Lung (tissue), 12 donors: ENCODE measurements around the gene UPK3A. TPM values are rescaled to one million over a fixed set of nuclear protein-coding genes. Genes with fewer than 3 reads are reported as not detected.
A peak's percentile ranks its signal among the peaks of the same experiment; 100 is the strongest.

ENCODE experiments used
- ATAC-seq: fragments of 200-7000 bp; cut with Tn5 transposase; one replicate; pipeline ENCODE4 v1.9.1; 2020; ENCODE audit warnings: moderate number of reproducible peaks; ENCODE audit not compliant: insufficient read depth, low FRiP score
- DNase-seq, 3 donors: peaks; one replicate each; pipeline ENCODE4 v3.0.0-alpha.2; 2013 to 2017
- H3K27ac ChIP-seq, 2 donors: one replicate each; pipeline ENCODE4 v1.5.1; 2013; ENCODE audit warnings: mild to moderate bottlenecking in 2 of 2, moderate library complexity in 2 of 2, control low read depth in 1 of 2, inconsistent platforms in 1 of 2, low read depth in 1 of 2, low read length in 1 of 2
- H3K27me3 ChIP-seq, 3 donors: one replicate each; pipeline ENCODE4 v1.5.1; 2013; ENCODE audit warnings: low read length in 2 of 3; ENCODE audit not compliant: control insufficient read depth in 3 of 3, insufficient read depth in 3 of 3
- H3K36me3 ChIP-seq, 4 donors: one replicate each; pipeline ENCODE4 v1.5.1; 2013; ENCODE audit warnings: low read length in 4 of 4, mild to moderate bottlenecking in 1 of 4, moderate library complexity in 1 of 4; ENCODE audit not compliant: control insufficient read depth in 4 of 4, insufficient read depth in 4 of 4
- H3K4me1 ChIP-seq, 5 donors: one replicate each; pipeline ENCODE4 v1.5.1; 2013; ENCODE audit warnings: low read length in 5 of 5, mild to moderate bottlenecking in 2 of 5, moderate library complexity in 1 of 5; ENCODE audit not compliant: control insufficient read depth in 5 of 5, insufficient read depth in 5 of 5
- H3K4me3 ChIP-seq: one replicate; pipeline ENCODE4 v1.5.1; 2013; ENCODE audit warnings: mild to moderate bottlenecking, control low read depth, moderate library complexity
- H3K9ac ChIP-seq, 2 donors: one replicate each; pipeline ENCODE4 v1.5.1; 2013; ENCODE audit warnings: low read length in 2 of 2, control low read depth in 1 of 2; ENCODE audit not compliant: insufficient read depth in 1 of 2
- H3K9me3 ChIP-seq, 4 donors: one replicate each; pipeline ENCODE4 v1.5.1; 2013; ENCODE audit warnings: low read length in 3 of 4, mild to moderate bottlenecking in 1 of 4, moderate library complexity in 1 of 4; ENCODE audit not compliant: control insufficient read depth in 4 of 4, insufficient read depth in 3 of 4
- WGBS, 2 donors: extraction: QIAGEN DNeasy Blood & Tissue Kit; methylation state at CpG; one replicate each; pipeline ENCODE4 v1.1.7; 2013; 5-methylcytosine and 5-hydroxymethylcytosine counted together
- polyA plus RNA-seq, 2 donors: library from polyadenylated mRNA; stranded (reverse); fragments of 200-250 nt; gene quantifications; one replicate each; pipeline ENCODE4 v1.2.1, GENCODE V29; 2013
- total RNA-seq, 2 donors: library from RNA; depleted of rRNA in 1 of 2; stranded (reverse); fragments of >200 nt in 1 of 2; gene quantifications; one replicate each; pipeline ENCODE4 v1.2.1, GENCODE V29; 2014 to 2021
- TF ChIP-seq, protein P1 (sequence below): IDR thresholded peaks from 2 replicates; pipeline ENCODE4 v1.5.1; 2012; ENCODE audit warnings: mild to moderate bottlenecking; ENCODE audit errors: control extremely low read depth, extremely low read depth
- donor health status: control.
- donor health status: control.
- donor health status: Bipolar disorder and iron deficiency.
- donor health status: healthy.
- donor health status: DM: yes; HTN: yes; CAD: no.

Gene UPK3A
- total and polyA plus RNA-seq, 4 donors = 0.30 to 0.55 TPM; not detected in 2

DNA sequence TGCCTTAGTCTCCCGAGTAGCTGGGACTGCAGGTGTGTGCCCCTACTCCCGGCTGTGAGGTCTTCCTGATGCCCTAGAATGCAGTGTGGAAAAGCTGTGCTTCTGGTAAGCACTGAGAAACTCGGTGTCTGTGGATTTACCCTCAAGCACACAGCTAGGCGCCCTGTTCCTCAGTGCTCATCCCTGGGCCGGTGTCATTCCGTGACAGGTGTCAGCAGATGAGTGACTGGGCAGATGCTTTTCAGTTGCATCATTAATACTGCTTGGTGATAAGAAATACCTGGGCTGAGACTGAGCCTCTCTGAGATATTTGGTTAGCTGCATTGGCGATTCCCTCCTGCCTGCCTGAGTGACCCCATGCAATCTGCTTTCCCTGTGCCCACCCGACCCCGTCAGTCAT lies 46.7 kb downstream of the UPK3A start:
- Histone ChIP-seq H3K27ac (no peak overlapping the region), H3K36me3 (peaks cover 2 to 45% (median 36%) of the 10 kb centered on the region in 4 donors), H3K4me3 (no peak overlapping the region), H3K4me1 (peaks cover 3 to 6% (median 4%) of the 10 kb centered on the region in 5 donors), H3K9ac (no peak overlapping the region), H3K27me3 (no peaks in the 10 kb centered on the region), H3K9me3 (no peaks in the 10 kb centered on the region)
- no peak for DNase-seq
- 96 to 98% methylated on average over 9 of the region's 9 CpGs for WGBS, 2 donors
- no peak for ATAC-seq
- TF ChIP-seq, protein P1, sequence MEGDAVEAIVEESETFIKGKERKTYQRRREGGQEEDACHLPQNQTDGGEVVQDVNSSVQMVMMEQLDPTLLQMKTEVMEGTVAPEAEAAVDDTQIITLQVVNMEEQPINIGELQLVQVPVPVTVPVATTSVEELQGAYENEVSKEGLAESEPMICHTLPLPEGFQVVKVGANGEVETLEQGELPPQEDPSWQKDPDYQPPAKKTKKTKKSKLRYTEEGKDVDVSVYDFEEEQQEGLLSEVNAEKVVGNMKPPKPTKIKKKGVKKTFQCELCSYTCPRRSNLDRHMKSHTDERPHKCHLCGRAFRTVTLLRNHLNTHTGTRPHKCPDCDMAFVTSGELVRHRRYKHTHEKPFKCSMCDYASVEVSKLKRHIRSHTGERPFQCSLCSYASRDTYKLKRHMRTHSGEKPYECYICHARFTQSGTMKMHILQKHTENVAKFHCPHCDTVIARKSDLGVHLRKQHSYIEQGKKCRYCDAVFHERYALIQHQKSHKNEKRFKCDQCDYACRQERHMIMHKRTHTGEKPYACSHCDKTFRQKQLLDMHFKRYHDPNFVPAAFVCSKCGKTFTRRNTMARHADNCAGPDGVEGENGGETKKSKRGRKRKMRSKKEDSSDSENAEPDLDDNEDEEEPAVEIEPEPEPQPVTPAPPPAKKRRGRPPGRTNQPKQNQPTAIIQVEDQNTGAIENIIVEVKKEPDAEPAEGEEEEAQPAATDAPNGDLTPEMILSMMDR = no peak

DNA sequence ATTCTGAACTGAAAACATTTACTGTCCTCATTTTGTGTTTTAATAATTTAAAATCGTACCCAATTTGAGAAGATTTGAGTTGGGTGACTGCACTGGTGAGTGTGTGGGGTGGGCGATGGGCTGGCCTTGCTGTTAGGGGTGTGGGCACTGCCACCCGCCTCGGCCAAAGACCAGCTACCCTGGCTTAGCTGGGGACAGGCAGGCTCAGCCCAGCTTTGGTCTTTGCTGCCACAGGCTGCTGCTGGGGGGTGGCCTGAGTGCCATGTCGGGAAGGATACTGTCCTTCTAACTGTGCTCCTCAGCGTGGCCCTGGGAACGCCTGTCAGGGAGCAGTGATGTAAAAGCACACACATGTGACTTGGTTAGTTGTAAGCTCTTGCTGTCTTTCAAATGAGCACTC lies 47.3 kb downstream of the UPK3A start:
- no peak overlapping the region for H3K9ac ChIP-seq
- H3K4me3 ChIP-seq = no peak overlapping the region
- ATAC-seq = no peak
- no peaks in the 10 kb centered on the region for H3K27me3 ChIP-seq
- H3K9me3 ChIP-seq = no peaks in the 10 kb centered on the region
- WGBS, 2 donors = 96 to 97% methylated on average over 7 of the region's 7 CpGs
- H3K27ac ChIP-seq = no peak overlapping the region
- peaks cover 4 to 11% (median 7%) of the 10 kb centered on the region in 5 donors for H3K4me1 ChIP-seq
- DNase-seq = no peak
- H3K36me3 ChIP-seq = peaks cover 2 to 47% (median 38%) of the 10 kb centered on the region in 4 donors
- TF ChIP-seq, protein P1 = no peak

DNA sequence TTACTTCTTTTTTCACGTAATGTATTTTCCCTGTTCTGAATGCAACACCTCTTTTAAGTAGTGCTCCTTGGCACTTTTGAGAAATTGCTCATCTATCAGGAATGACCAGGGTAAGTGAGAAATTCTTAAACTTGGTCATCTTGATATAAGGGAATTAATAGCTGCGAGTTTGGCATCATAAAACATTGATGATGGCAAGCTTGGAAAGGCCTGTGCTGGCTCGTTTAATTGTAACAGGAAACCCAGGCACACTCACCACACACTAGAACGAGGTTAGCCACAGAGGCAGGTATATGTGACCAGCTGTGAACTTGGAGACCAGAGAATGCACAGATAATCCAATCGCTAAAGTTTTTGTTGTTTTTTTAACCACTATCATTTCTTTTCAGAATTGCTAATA lies 49.3 kb downstream of the UPK3A start:
- Histone ChIP-seq H3K27ac (peak overlapping the region in 1 of 2 donors; percentile 76), H3K9ac (no peak overlapping the region), H3K4me1 (peaks cover 4 to 19% (median 7%) of the 10 kb centered on the region in 5 donors), H3K27me3 (no peaks in the 10 kb centered on the region), H3K4me3 (no peak overlapping the region), H3K9me3 (no peaks in the 10 kb centered on the region), H3K36me3 (peaks cover 2 to 43% (median 35%) of the 10 kb centered on the region in 4 donors)
- TF ChIP-seq, protein P1 = no peak
- ATAC-seq = no peak
- DNase-seq = no peak
- WGBS, 2 donors = 56 to 59% methylated on average over 5 of the region's 5 CpGs

DNA sequence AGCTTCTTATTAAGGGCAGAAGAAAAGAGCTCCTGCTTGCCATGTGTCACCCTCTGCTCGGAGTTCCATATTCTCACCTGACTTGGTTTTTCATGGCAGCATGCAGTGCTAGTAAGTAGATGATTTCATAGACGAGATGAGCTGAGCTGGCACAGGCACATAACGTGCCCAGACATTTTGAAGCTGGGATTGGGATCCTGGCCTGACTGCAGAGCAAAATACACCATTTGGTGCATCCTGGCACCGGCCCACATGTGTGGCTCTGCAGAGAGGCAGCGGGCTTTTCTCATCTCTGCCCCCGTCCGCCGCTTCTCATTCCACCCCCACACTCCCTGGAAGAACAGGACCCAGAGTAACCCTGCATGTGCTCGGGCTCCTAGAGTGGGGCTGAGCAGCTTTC lies 49.8 kb downstream of the UPK3A start:
- ATAC-seq = no peak
- Histone ChIP-seq H3K9me3 (no peaks in the 10 kb centered on the region), H3K4me3 (no peak overlapping the region), H3K36me3 (peaks cover 2 to 41% (median 33%) of the 10 kb centered on the region in 4 donors), H3K27me3 (no peaks in the 10 kb centered on the region), H3K9ac (no peak overlapping the region), H3K27ac (peak overlapping the region in 1 of 2 donors; percentile 76), H3K4me1 (peaks cover 2 to 19% (median 7%) of the 10 kb centered on the region in 5 donors)
- DNase-seq = no peak
- TF ChIP-seq, protein P1 = no peak
- 87 to 93% methylated on average over 9 of the region's 9 CpGs for WGBS, 2 donors
